HG02870 (cell line): ENCODE data around the gene CPSF4L.
"Not testable (repeated sequence)": the region's sequence is repeated elsewhere in the genome, so short reads cannot be mapped to it uniquely, and the experiment has no call there.

ENCODE experiments used
- ATAC-seq: cut with Tn5 transposase; IDR thresholded peaks from one replicate; pipeline ENCODE4 v1.9.1; 2021; ENCODE audit warnings: mild to moderate bottlenecking, moderate library complexity; ENCODE audit not compliant: unreplicated experiment

CPSF4L gene

GRCh38 chr17:73269791-73270190, 8.1 kb upstream of the CPSF4L start:
- ATAC-seq, result no peak

- no peak for ATAC-seq
Observed at GRCh38 chr17:73269329-73269615, 7.6 kb upstream of the CPSF4L start.

- ATAC-seq, result no peak
Observed at GRCh38 chr17:73268582-73269328, 7.1 kb upstream of the CPSF4L start.

DNA sequence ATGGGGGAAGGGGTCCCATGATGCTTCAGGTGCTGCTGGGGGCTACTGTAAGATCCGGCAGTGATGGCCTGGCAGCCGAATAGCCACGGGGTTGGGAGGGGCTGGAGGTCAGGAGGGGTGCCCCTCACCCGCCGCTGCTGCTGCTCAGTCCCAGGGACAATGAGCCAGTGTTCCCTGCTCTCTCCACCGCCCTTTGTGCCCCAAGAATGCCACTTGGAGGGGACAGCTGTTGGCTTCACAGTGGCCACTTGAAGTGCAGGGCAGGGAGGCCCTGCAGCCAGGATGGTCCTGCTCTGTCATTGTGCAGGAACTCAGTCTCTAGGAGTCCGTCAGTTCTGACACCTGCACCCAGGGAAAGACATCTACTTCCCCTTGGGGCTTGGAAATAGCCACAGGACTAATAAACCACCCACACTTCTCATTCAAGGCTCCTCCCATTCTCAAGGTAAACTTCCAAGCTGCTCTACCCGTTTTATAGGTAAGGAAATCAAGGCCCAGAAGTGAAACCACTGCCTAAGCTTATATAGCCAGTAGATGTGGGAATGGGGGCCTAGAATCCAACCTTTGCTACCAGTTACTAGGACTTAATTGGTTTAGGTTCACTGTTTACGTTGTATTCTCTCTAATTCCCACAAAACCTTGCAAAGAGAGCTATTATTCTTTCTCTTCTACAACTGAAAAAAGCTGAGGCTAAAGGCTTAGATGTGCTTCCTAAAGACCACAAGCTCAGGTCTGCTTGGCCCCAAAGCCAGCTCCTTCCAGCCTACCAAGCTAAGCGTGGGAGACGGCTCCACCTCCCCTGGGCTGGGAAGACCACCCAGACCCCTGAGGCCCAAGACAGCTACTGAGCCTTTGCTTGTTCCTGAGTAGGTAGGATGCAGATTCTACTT, 6.2 kb upstream of the CPSF4L start:
- ATAC-seq, result no peak

- no peak for ATAC-seq
Observed at GRCh38 chr17:73266796-73267195, 5.1 kb upstream of the CPSF4L start.

- no peak for ATAC-seq
Observed at GRCh38 chr17:73265646-73266640, 4.3 kb upstream of the CPSF4L start.

DNA sequence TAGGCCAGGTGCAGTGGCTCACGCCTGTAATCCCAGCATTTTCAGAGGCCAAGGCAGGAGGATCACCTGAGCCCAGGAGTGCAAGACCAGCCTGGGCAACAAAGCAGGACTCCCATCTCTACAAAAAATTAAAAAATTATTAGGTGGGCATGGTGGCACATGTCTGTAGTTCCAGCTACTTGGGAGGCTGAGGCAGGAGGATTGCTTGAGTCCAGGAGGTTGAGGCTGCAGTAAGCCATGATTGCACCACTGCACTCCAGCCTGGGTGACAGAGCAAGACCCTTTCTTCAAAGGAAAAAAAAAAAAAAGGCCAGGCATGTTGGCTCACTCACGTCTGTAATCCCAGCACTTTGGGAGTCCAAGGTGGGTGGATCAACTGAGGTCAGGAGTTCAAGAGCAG, 2.8 kb upstream of the CPSF4L start:
- ATAC-seq, result not testable (repeated sequence)

DNA sequence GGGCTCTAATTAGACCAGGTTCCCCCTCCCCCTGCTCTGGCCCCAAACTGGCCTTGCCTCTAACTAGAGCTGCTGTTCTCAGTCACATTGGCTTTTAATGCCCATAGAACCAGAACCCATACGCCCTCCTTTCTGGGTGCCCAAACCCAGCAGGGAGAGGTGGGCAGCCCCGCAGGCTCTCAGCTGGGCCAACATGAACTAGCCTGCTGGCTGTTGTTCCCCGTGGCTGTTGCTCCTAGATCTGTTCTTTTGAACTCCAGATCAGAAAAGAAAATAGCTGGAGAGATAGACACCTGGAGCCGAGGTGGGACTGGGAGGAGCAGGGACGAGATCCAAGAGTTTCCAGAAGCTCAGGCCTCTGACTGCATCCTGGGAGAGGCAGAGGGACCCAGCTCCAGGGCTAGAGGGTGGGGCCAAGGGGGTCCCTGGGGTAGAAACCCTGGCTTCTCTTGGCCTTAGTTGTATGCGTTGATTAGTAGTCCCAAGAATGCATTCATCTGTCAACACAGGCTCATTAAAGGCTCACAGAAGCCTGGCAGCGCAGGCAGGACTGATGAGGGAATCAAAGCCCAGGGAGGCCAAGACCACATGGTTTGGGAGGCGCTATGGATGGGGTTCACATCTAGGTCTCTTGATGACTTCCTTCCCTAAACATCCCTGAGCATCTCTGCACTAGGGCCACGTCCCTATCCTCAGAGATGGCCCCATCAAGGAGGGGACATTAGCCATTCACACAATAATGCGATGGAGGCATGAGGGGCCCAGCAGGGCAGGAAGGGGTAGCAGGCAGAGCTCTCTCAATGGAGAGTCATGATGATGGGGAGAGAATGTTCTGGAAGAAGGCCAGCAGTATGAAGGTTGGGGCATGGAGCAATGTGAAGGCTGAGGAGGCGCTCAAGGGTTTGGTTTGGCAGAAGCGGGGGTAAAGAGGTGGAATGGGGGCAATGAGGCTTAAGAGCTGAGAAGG, 1.3 kb upstream of the CPSF4L start:
- no peak for ATAC-seq

- ATAC-seq, result no peak
Observed at GRCh38 chr17:73261952-73262675, 434 bp upstream of the CPSF4L start.

DNA sequence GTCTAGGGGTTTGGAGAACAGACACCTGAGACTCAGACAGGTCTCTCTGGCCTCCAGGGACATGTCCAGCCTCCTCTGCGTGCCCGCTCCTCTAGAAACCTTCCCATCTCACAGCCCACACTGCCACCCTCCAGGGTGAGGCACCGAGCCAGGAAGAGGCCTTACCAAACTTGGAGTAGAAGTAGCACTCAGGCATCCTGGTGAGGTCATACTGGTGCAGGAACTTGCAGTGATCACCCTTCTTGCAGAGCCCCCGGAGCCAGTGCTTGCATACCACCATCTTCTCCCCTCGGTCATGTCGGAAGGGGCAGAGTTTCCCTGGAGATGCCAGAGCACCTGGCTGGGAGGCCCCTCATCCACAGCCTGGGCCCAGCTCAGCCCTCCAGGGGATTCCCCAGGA, 4.2 kb downstream of the CPSF4L start:
- no peak for ATAC-seq

GRCh38 chr17:73256220-73256619, 5.5 kb downstream of the CPSF4L start:
- ATAC-seq, result no peak

DNA sequence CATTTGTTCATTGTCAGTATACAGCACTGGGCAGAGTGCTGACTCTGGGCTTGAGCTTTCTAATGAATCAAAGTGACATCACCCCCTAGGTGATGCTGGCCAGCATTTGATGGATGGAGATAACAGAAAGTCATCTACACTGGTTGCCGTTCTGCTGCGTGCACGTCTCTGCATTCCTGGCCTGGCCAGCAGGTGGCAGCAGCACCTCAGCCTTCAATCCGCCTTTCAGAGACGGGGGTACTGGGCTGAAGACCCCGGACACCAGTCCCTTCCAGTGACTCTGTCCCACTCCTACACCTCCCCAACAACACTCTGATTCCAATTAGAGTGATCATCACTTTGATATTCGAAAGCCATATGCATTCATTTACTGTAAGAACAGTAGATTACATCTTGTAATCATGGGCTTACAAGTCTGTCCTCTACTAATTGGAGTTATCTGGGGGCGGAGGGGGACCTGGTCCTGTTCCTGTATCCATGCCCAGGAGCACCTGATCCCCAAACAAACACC, 6.0 kb downstream of the CPSF4L start:
- no peak for ATAC-seq

DNA sequence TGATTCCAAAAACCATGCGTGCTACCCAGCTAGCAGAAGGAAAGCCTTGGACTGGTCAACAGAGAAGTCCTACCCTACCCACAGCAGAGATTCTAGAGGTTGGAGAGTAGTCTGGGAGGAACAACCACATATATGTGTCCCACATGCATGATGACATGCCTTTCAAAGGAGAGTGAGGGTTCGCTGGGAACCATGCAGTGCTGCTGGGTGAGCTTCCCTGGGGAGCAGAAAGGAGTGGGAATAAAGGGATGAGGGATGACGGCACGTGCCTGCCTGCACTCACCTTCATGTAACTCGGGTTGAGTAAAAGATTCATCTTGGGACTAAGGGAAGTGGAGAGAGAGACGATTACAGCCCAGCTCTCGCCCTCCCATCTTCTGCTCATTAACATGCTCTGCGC, 9.8 kb downstream of the CPSF4L start:
- ATAC-seq, result no peak

- ATAC-seq, result no peak
Observed at GRCh38 chr17:73250851-73251640, 10.6 kb downstream of the CPSF4L start.

- ATAC-seq, result no peak
Observed at GRCh38 chr17:73249700-73250099, 12.0 kb downstream of the CPSF4L start.

- ATAC-seq, result no peak
Observed at GRCh38 chr17:73248532-73248931, 13.1 kb downstream of the CPSF4L start.

DNA sequence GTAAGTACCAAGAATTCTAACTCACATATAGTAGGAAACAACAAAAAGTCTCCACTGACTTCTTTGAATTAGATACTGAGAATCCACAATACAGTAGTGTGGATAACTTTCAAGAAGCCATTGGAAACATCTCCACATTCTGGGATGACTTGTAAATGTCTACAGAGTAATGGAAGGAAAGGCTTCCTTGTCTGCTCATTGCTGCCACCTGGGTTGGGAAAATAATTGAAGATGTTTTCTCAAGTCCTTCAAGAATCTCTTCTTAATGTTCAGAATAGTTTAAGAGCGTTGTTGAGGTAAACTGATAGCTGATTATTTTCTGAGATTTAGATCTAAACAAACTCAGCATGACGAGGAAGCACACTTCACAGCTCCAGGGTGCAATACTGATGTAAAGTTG, 14.0 kb downstream of the CPSF4L start:
- no peak for ATAC-seq

DNA sequence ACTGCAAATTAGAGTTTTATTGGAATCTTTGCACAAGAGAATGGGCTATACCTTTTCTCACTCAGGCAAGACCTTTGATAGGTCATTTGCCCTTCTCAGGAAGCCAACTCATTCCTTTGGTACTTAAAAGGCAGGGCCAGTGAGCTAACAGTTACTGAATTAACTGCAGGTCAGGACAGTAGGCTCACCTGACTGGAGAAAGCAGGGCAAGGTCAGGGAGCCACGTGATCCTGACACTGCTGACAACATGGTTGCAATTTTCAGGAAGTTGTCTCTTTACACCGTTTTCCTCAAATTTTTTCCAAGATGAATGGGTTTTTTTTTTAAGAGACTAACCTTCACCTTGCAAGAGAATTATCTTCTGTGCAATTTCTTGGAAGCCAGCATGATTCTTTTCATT, 21.1 kb downstream of the CPSF4L start:
- ATAC-seq, result no peak
